Vagina (tissue), 2 donors: Measurements from ENCODE around the gene GPR161.

Experiments used
- POLR2A ChIP-seq, 2 donors: fragments of 450-650 bp; IDR thresholded peaks; one replicate each; pipeline ENCODE4 v1.6.1; 2017; ENCODE audit warnings: antibody characterized with exemption in 2 of 2, mild to moderate bottlenecking in 2 of 2, moderate library complexity in 2 of 2
- TF ChIP-seq, protein P1 (sequence below), 3 experiments: fragments of 450-650 bp in 2 of 3; fragments of 200-600 bp in 1 of 3; sonication (generic) in 1 of 3; IDR thresholded peaks; one replicate each; pipeline ENCODE4 v1.5.1; 2017 to 2019; ENCODE audit warnings: antibody characterized with exemption in 3 of 3, mild to moderate bottlenecking in 2 of 3, moderate library complexity in 2 of 3

DNA sequence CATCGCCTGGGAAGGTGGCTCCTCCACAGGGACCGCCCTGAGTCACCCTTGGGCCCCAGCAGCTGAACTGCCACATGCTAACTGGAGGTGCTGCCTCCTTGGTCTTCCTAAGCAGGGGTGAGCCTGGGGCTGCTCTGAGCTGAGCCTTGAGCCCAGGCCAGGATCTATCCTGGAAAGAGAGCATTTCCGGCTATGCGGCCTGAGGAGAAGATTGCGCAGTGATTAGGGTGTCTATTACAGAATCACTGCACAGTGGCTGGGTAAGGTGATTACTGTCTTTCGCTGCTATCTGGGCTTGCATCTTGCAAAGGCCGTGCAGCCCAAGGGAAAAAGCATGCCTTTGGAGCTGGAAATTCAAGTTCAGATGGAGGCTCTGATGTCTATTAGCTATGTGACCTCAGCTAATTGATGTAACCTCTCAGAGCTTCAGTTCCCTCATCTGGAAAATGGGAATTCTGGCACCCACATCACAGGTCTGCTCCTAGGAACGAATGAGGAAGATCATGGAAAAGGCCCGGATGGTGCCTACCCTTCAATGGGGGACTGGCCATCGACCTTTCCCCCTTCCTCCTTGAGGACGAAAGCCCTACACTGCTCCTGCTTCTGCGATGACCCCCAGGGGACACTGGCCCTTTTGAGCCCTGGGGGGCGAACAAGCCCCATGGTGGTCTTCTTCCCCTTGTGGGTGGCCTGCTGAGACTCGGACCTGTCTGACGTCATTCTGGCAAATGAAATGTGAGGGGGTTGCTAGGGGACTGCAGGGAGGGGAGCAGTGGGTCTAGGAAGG lies 38.0 kb downstream of the GPR161 start:
- TF ChIP-seq, protein P1, sequence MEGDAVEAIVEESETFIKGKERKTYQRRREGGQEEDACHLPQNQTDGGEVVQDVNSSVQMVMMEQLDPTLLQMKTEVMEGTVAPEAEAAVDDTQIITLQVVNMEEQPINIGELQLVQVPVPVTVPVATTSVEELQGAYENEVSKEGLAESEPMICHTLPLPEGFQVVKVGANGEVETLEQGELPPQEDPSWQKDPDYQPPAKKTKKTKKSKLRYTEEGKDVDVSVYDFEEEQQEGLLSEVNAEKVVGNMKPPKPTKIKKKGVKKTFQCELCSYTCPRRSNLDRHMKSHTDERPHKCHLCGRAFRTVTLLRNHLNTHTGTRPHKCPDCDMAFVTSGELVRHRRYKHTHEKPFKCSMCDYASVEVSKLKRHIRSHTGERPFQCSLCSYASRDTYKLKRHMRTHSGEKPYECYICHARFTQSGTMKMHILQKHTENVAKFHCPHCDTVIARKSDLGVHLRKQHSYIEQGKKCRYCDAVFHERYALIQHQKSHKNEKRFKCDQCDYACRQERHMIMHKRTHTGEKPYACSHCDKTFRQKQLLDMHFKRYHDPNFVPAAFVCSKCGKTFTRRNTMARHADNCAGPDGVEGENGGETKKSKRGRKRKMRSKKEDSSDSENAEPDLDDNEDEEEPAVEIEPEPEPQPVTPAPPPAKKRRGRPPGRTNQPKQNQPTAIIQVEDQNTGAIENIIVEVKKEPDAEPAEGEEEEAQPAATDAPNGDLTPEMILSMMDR (IDR thresholded peaks at IDR 0.05), result no peak
- no peak for TF ChIP-seq POLR2A (IDR thresholded peaks at IDR 0.05)
